Testis (tissue), 3 donors: ENCODE measurements around the gene CYTH2. TPM values are rescaled to one million over a fixed set of nuclear protein-coding genes. Genes with fewer than 3 reads are reported as not detected.

Source experiments
- DNase-seq: peaks from one replicate; pipeline ENCODE4 v3.0.0-alpha.2; 2019
- H3K27ac ChIP-seq, 2 donors: fragments of 200-600 bp; sonication (generic); one replicate each; pipeline ENCODE4 v1.5.1; 2019
- H3K27me3 ChIP-seq: fragments of 200-600 bp; sonication (generic); one replicate; pipeline ENCODE4 v1.5.1; 2019
- H3K36me3 ChIP-seq: fragments of 200-600 bp; sonication (generic); one replicate; pipeline ENCODE4 v1.5.1; 2017; ENCODE audit warnings: low read depth; ENCODE audit errors: missing control alignments
- H3K4me1 ChIP-seq: fragments of 200-600 bp; sonication (generic); one replicate; pipeline ENCODE4 v1.5.1; 2019
- H3K4me3 ChIP-seq, 2 donors: fragments of 200-600 bp; sonication (generic); one replicate each; pipeline ENCODE4 v1.5.1; 2017 to 2019
- H3K9me3 ChIP-seq: fragments of 200-600 bp; sonication (generic); one replicate; pipeline ENCODE4 v1.5.1; 2017
- POLR2A ChIP-seq: fragments of 450-650 bp; IDR thresholded peaks from one replicate; pipeline ENCODE4 v1.6.1; 2017; ENCODE audit warnings: antibody characterized with exemption, mild to moderate bottlenecking, moderate library complexity
- WGBS, 2 donors: methylation state at CpG; one replicate each; pipeline ENCODE4 v1.1.5; 2018; 5-methylcytosine and 5-hydroxymethylcytosine counted together
- intact Hi-C: fragments of 100-400 bp; cut with DNase I; formaldehyde crosslinking; loops from one replicate; pipeline ENCODE4 v1.15.1; 2023; ENCODE audit warnings: low total_unique reads
- polyA plus RNA-seq: library from polyadenylated mRNA; stranded (reverse); fragments of 350-450 nt; fragmentation: Illumina TruSeq; extraction: RNeasy Lipid Tissue Mini Kit (QIAGEN cat#74804); gene quantifications from one replicate; pipeline ENCODE4 v1.2.3, GENCODE V29; 2014; ENCODE audit warnings: low read depth, low replicate concordance; ENCODE audit not compliant: insufficient read depth
- total RNA-seq, 2 donors: library from RNA; depleted of rRNA; stranded (reverse); fragments of >200 nt; gene quantifications; one replicate each; pipeline ENCODE4 v1.2.3, GENCODE V29; 2016
- TF ChIP-seq, protein P1 (sequence below), 3 experiments: fragments of 450-650 bp in 2 of 3; fragments of 200-600 bp in 1 of 3; sonication (generic) in 1 of 3; IDR thresholded peaks; one replicate each; pipeline ENCODE4 v1.5.1; 2016 to 2019; ENCODE audit warnings: antibody characterized with exemption in 3 of 3, mild to moderate bottlenecking in 2 of 3, moderate library complexity in 1 of 3

The CYTH2 gene
- total and polyA plus RNA-seq, 3 donors from 2014 or later = 92.7 to 132 (median 123) TPM

DNA sequence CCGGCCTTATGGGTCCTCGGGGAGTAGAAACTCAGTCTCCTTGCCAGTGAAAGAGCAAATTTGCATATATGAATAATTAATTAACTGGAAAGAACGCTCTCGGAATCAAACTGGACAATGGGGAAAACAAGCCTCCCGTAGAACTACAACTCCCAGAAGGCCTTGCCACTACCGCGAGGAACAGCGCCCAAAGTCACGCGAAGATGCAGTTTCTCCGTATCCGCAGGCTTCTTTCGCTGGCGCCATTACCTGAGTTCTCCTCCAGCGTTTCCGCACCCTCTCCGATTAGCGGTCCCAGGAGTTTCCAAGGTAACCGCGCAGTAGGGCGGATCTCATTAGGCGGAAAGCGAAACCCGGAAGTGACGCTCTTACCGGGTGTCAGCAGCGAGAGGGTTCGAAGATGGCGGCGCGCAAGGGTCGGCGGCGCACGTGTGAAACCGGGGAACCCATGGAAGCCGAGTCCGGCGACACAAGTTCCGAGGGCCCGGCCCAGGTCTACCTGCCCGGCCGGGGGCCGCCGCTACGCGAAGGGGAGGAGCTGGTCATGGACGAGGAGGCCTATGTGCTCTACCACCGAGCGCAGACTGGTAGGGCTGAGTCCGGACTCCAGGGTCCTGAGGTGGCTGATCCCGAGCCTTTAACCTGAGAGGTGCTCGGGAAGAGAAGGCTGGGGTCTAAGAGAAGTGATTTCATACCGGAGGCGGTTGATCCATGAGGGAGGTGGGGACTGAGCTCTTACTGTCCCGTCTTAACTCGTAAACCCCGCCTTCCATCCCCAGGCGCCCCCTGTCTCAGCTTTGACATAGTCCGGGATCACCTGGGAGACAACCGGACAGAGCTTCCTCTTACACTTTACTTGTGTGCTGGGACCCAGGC is 23.3 kb upstream of the CYTH2 start, which contains the start of gene GRWD1:
Gene GRWD1, plus strand, starts transcription at position 378 of the 876 bp plus-strand sequence. Its CDS starts 23 bp downstream, at position 401.
- intact Hi-C loops = no loop called here

DNA sequence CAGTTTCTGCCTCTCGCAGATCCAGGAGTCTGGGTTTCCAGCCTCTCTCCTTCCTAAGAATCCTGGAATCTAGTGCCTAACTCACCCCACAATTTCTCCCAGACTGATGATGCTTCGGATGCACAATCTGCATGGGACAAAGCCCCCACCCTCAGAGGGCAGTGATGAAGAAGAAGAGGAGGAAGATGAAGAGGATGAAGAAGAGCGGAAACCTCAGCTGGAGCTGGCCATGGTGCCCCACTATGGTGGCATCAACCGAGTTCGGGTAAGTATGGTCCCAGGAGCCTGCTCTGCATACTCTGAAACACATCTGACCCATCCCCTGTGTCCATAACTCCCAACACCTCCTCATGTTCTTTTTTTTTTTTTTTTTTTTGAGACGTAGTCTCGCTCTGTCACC is 22.6 kb upstream of the CYTH2 start:
- Histone ChIP-seq H3K27ac (peak overlapping the region in 1 of 2 donors; percentile 94), H3K9me3 (no peaks in the 10 kb centered on the region), H3K36me3 (no peaks in the 10 kb centered on the region), H3K4me3 (peak overlapping the region; percentile 80 to 92), H3K4me1 (peaks cover 17% of the 10 kb centered on the region), H3K27me3 (no peaks in the 10 kb centered on the region)
- TF ChIP-seq, protein P1, sequence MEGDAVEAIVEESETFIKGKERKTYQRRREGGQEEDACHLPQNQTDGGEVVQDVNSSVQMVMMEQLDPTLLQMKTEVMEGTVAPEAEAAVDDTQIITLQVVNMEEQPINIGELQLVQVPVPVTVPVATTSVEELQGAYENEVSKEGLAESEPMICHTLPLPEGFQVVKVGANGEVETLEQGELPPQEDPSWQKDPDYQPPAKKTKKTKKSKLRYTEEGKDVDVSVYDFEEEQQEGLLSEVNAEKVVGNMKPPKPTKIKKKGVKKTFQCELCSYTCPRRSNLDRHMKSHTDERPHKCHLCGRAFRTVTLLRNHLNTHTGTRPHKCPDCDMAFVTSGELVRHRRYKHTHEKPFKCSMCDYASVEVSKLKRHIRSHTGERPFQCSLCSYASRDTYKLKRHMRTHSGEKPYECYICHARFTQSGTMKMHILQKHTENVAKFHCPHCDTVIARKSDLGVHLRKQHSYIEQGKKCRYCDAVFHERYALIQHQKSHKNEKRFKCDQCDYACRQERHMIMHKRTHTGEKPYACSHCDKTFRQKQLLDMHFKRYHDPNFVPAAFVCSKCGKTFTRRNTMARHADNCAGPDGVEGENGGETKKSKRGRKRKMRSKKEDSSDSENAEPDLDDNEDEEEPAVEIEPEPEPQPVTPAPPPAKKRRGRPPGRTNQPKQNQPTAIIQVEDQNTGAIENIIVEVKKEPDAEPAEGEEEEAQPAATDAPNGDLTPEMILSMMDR (IDR thresholded peaks at IDR 0.05) = no peak
- no peak for TF ChIP-seq POLR2A
- WGBS, 2 donors = 53 to 67% methylated on average over 7 of the region's 7 CpGs
- intact Hi-C loops = no loop called here
- DNase-seq = no peak

More for the DNA sequence above, 23.3 kb upstream of the CYTH2 start, which contains the start of gene GRWD1:
- TF ChIP-seq, protein P1 (IDR thresholded peaks at IDR 0.05) = peak in 1 of 3 experiments; percentile 1
- TF ChIP-seq POLR2A = no peak
- H3K4me1 ChIP-seq = peaks cover 17% of the 10 kb centered on the region
- peak within 1 kb of the TSS; percentile 84 to 94 for H3K27ac ChIP-seq
- peak; percentile 98 for DNase-seq
- peak within 1 kb of the TSS; percentile 80 to 92 for H3K4me3 ChIP-seq
- no peaks in the 10 kb centered on the region for H3K9me3 ChIP-seq
- WGBS, 2 donors = 0 to 1% methylated on average over 51 to 60 of the region's 61 CpGs
- H3K36me3 ChIP-seq = no peaks in the 10 kb centered on the region
- H3K27me3 ChIP-seq = no peaks in the 10 kb centered on the region

GRCh38 chr19:48448563-48448962 is 20.6 kb upstream of the CYTH2 start:
- Histone ChIP-seq H3K9me3 (no peaks in the 10 kb centered on the region), H3K27me3 (no peaks in the 10 kb centered on the region), H3K4me1 (peaks cover 17% of the 10 kb centered on the region), H3K27ac (no peak overlapping the region), H3K36me3 (no peaks in the 10 kb centered on the region), H3K4me3 (no peak overlapping the region)
- intact Hi-C loops = no loop called here
- 91 to 98% methylated on average over 4 of the region's 4 CpGs for WGBS, 2 donors
- no peak for TF ChIP-seq POLR2A
- TF ChIP-seq, protein P1 (IDR thresholded peaks at IDR 0.05) = no peak
- DNase-seq = no peak

DNA sequence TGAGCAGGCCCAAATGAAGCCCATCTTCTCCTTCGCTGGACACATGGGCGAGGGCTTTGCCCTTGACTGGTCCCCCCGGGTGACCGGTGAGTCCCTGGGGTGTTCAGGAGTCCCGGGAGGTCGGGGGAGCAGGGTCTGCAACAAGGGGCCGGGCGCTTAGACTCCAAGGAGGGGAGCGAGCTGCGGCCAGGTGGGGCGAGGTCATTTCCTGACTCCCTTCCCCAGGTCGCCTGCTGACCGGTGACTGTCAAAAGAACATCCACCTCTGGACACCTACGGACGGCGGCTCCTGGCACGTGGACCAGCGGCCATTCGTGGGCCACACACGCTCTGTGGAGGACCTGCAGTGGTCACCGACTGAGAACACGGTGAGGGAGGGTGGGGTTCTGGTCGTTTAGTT is 18.7 kb upstream of the CYTH2 start:
- Histone ChIP-seq H3K36me3 (no peaks in the 10 kb centered on the region), H3K4me1 (peaks cover 6% of the 10 kb centered on the region), H3K27me3 (no peaks in the 10 kb centered on the region), H3K27ac (no peak overlapping the region), H3K4me3 (no peak overlapping the region), H3K9me3 (no peaks in the 10 kb centered on the region)
- TF ChIP-seq POLR2A = no peak
- TF ChIP-seq, protein P1 (IDR thresholded peaks at IDR 0.05) = no peak
- no peak for DNase-seq
- 91 to 92% methylated on average over 17 to 18 of the region's 23 CpGs for WGBS, 2 donors
- intact Hi-C loops = no loop called here
